ENCODE results near the gene CMIP. TPM values are rescaled to one million over a fixed set of nuclear protein-coding genes. Genes with fewer than 3 reads are reported as not detected.

CMIP gene
- polyA plus RNA-seq, 1 of the 3 experiments (the other 2 are of a cell fraction): 5.4 TPM

GRCh38 chr16:81680444-81681275, 236.1 kb downstream of the CMIP start:
- no peak overlapping the region for H2AFZ ChIP-seq (ENCODE audit: low read depth)
- WGBS (ENCODE audit: low lambda C conversion rate): 100% methylated on average over 14 of the region's 22 CpGs
- TF ChIP-seq MXI1 (IDR thresholded peaks at IDR 0.05; ENCODE audit: low read depth, low read length) (no peak), TEAD4 (IDR thresholded peaks at IDR 0.05; ENCODE audit: borderline replicate concordance, insufficient read depth) (no peak), USF1 (IDR thresholded peaks at IDR 0.05; ENCODE audit: borderline replicate concordance, low read depth) (no peak), FOSL2 (IDR thresholded peaks at IDR 0.05; ENCODE audit: borderline replicate concordance, low read depth) (no peak), GATA2 (CRISPR knock-in tag; IDR thresholded peaks at IDR 0.05) (no peak), SIN3A (IDR thresholded peaks at IDR 0.05; ENCODE audit: borderline replicate concordance, low read depth, low read length) (no peak), SMC3 (IDR thresholded peaks at IDR 0.05; ENCODE audit: low read depth, low read length) (no peak), TCF12 (IDR thresholded peaks at IDR 0.05) (no peak), NFIC (IDR thresholded peaks at IDR 0.05; ENCODE audit: borderline replicate concordance) (no peak), TAF1 (IDR thresholded peaks at IDR 0.05; ENCODE audit: borderline replicate concordance, low read depth, low read length) (no peak), JUND (IDR thresholded peaks at IDR 0.05) (no peak), RAD21 (IDR thresholded peaks at IDR 0.05; ENCODE audit: low read length) (no peak), MEF2A (IDR thresholded peaks at IDR 0.05; ENCODE audit: borderline replicate concordance, low read depth) (no peak), RFX5 (IDR thresholded peaks at IDR 0.05; ENCODE audit: low read length) (no peak), EZH2phosphoT487 (IDR thresholded peaks at IDR 0.05; ENCODE audit: borderline replicate concordance, low read depth) (no peak), NRF1 (IDR thresholded peaks at IDR 0.05; ENCODE audit: low read depth, low read length) (no peak)
- TF ChIP-seq, protein P1, sequence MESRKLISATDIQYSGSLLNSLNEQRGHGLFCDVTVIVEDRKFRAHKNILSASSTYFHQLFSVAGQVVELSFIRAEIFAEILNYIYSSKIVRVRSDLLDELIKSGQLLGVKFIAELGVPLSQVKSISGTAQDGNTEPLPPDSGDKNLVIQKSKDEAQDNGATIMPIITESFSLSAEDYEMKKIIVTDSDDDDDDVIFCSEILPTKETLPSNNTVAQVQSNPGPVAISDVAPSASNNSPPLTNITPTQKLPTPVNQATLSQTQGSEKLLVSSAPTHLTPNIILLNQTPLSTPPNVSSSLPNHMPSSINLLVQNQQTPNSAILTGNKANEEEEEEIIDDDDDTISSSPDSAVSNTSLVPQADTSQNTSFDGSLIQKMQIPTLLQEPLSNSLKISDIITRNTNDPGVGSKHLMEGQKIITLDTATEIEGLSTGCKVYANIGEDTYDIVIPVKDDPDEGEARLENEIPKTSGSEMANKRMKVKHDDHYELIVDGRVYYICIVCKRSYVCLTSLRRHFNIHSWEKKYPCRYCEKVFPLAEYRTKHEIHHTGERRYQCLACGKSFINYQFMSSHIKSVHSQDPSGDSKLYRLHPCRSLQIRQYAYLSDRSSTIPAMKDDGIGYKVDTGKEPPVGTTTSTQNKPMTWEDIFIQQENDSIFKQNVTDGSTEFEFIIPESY (IDR thresholded peaks at IDR 0.05; ENCODE audit: borderline replicate concordance, low read depth): no peak
- TF ChIP-seq, protein P2, sequence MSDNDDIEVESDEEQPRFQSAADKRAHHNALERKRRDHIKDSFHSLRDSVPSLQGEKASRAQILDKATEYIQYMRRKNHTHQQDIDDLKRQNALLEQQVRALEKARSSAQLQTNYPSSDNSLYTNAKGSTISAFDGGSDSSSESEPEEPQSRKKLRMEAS (IDR thresholded peaks at IDR 0.05; ENCODE audit: low read depth): no peak

More at GRCh38 chr16:81680444-81681275, 236.1 kb downstream of the CMIP start:
- H4K20me1 ChIP-seq (ENCODE audit: insufficient read depth): no peaks in the 10 kb centered on the region
- no peaks in the 10 kb centered on the region for H3K4me1 ChIP-seq (ENCODE audit: control insufficient read depth in 1 of 2, insufficient read depth in 2 of 2, low read depth in 1 of 2, low read length in 1 of 2)
- no peaks in the 10 kb centered on the region for H3K9me2 ChIP-seq
- ChIA-PET CTCF (interaction anchor here (1.3 to 1.5 kb wide), 2 partner anchors 17 to 277 kb away, joined by 3 read pairs; no protein-coding TSS in a partner anchor), POLR2A (interaction anchor here (0.7 kb wide), 1 partner anchor 79 kb away, joined by 3 read pairs; no protein-coding TSS in a partner anchor)
- H3K4me3 ChIP-seq (ENCODE audit: low read depth in 2 of 2, low read length in 1 of 2): no peak overlapping the region
- H3K4me2 ChIP-seq: no peak overlapping the region
- no peaks in the 10 kb centered on the region for H3K9me3 ChIP-seq
- no peak overlapping the region for H3K27ac ChIP-seq (ENCODE audit: low read depth in 2 of 2, low read length in 1 of 2)
- no peak overlapping the region for H3K9ac ChIP-seq
- peaks cover 0 to 4% of the 10 kb centered on the region in 2 experiments for H3K36me3 ChIP-seq (replicated peaks in 1 of 2; ENCODE audit: control insufficient read depth in 1 of 2, insufficient read depth in 2 of 2, low read length in 1 of 2)
- no peaks in the 10 kb centered on the region for H3K79me2 ChIP-seq (ENCODE audit: insufficient read depth)
- H3F3A ChIP-seq (replicated peaks; ENCODE audit: insufficient read depth): no peaks in the 10 kb centered on the region
- no peaks in the 10 kb centered on the region for H3K27me3 ChIP-seq (ENCODE audit: insufficient read depth)
- DNase-seq: no peak

Measured in SK-N-SH (cell line).